Activated CD4-positive, alpha-beta T cell treated with anti-CD3 and anti-CD28 coated beads, Interleukin-2, amount 50 U/mL, for 24 hours (primary cell): ENCODE data around the gene ZNF860.

Experiments used
- DNase-seq, 2 donors: peaks; one replicate each; pipeline ENCODE4 v3.0.0-alpha.2; 2020; ENCODE audit warnings: low read depth in 1 of 2, low spot score in 1 of 2

The ZNF860 gene

DNA sequence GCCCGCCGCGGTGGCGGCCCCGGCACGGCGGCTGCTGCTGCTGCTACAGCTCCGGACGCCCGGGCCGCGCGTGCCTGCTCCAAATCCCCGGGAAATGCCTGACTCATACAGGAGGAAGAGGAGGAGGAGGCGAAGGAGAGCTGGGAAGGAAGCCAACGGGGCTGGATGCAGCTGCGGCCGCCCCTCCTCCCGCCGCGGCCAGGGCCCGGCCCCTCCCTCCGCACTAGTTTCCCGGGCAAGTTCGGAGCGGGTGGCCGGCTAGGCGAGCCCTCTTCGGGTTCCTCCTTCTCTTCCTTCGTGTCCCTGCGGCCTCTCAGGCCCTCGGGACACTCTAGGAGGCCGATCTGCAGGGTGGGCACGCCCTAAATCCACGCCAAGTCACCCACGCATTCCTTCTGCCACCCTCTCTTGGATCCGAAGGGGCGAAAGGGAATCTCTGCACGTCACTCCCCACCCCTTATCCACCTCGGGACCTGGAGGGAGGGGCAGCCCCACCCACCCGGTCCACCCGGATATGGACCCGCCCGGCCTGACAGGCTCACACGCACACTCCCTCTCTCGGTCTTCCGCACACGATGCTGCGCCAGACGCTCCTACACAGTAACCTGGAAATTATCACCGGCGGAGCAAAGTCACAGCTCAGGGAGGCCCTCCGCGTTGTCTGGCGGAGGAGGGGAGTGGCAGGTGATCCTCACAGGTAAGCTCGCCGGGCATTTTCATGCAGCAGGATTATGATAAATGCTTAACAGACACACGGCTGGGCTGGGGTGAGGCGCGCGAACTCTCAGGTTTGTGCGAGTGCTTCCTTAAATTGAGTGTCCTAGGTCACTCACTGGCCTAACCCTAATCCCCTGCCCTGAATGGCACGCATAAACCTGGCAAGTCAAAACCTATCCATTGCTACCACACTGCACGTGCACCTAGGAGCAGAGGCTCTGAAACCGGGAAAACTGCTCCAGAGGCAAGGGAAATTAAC lies at the start of gene ZNF860, which contains the start of gene OSBPL10:
Gene ZNF860, plus strand, starts transcription at position 545 of the 976 bp plus-strand sequence. CDS start 7,330 bp downstream, outside the sequence.
Gene OSBPL10, minus strand, starts transcription at position 57 of the 976 bp plus-strand sequence. CDS start 83 bp downstream, outside the sequence.
- DNase-seq = peak in 1 of 2 donors; percentile 10

DNA sequence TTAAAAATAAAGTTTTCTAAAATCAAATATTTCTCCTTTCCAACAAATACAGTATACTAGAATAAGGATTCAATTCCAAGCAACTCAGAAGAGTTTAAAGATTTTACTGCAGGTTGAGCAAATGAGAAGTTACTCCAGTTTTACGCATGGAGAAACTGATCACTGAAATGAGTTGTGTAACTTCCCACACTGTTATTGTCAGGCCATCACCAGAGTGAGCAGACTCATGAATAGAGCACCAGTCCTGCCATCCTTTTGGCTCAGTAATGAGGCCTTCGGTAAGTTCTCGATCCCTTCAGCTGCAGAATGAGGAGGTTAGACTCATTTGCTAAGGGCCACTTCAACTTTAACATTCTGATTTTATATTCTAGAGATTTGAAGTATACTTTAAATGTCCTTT lies 48.6 kb upstream of the ZNF860 start:
- no peak for DNase-seq

DNA sequence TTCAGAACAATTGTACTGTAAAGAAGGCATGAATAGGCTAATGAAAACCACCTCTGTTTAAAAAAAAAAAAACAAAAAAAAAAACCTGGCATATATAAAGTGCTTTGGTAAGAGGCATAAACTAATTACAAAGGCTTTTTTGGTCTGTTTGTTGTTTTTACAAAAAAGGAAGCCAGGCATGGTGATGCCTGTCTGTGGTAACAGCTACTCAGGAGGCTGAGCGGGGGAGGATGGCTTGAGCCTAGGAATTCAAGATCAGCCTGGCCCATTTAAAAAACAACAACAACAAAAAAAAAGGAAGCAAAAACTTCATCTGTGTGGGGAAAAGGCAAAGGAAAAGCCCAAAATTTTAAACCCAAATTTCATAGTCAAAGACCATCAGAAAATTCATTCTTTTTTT lies 47.5 kb upstream of the ZNF860 start:
- DNase-seq = no peak

DNA sequence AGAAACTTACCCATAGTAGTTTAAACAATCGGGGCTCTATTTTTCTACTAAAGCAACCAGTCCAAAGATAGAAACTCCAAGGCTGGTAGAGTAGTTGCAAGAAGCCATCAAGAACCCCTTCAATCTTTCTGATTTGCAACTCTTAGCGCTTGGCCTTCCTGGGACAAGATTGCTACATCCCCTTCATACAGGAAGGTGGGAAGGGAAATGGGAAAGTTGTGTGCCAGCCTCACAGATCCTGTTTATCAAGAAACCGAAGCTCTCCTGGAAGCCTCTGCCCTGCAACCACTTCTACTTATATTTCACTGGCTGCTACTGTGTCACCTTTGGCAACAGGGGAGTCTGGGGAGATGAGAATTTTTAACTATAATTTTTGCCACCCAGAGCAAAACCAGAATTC lies 46.7 kb upstream of the ZNF860 start:
- no peak for DNase-seq

DNA sequence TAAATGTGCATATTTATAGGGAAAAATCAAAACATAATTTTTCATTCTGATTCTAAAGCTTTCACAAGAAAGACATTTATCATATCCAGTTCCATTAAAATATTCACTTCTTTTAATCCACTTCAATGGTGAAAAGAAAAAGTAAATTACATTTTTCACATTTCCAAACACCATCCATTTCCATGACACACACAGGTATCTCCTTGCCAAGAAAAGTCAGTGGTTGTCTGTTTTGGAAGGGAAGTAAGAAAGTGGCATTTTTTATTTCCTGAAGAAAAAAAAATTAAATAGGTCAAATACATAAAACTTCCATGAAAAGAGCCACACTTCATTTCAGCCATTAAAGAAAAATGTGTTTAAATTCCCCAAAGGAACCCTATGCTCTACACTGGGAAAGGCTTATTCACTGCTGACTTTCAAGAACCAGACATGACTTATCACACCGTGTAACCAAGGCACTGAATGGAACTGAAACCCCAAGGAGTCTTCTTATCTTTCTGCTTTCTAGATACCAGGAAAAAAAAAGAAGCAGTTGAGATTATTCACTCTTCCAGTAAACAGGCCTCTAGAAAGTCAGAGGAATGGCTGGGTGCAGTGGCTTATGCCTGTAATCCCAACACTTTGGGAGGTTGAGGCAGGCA lies 45.0 kb upstream of the ZNF860 start:
- DNase-seq = no peak

DNA sequence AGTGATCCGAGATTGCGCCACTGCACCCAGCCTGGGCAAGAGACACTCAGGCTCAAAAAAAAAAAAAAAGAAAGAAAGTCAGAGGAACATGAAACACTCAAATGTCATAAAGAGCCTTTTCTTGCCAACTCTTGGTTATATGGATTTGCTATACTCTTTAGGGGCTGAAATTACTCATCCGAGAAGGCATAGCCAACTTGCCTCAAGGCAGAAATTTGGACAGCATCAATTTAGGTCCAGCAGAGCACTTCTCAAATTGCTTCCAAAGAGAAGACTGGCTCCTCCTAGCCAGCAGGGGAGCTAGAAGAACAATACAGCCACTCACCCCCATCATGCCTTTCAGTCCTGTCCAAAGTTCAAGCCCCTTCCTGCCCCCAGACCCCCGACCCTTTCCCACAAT lies 44.3 kb upstream of the ZNF860 start:
- no peak for DNase-seq

DNA sequence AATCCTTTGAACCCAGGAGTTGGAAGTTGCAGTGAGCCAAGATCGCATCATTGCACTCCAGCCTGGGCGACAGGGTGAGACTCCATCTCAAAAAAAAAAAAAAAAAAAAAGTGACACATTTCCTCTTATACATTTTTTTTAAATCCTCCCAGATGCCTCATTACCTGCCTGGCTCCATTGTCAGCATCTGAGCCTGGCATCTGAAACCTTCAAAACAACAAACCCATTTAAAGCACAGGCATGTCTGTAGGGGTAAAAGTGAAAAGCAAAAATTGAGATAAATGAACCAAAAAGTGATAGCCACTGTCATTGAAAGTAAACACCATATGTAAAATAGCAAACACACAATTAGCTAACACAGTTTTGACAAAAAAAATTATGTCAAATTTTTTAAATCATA lies 39.1 kb upstream of the ZNF860 start:
- DNase-seq = no peak

DNA sequence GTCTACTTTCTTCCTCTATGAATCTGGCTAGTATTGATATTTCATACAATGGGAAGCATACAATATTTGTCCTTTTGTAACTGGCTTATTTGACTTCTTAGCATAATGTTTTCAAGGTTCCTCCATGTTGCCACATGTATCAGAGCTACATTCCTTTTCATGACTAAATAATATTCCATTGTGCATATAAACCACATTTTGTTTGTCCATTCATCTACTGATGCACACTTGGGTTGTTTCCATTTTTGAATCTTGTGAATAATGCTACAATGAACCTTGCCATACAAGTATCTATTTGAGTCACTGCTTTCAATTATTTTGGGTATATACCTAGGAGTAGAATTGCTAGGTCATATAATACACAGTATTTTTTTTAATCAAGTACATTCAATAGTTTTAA lies 38.5 kb upstream of the ZNF860 start:
- no peak for DNase-seq

DNA sequence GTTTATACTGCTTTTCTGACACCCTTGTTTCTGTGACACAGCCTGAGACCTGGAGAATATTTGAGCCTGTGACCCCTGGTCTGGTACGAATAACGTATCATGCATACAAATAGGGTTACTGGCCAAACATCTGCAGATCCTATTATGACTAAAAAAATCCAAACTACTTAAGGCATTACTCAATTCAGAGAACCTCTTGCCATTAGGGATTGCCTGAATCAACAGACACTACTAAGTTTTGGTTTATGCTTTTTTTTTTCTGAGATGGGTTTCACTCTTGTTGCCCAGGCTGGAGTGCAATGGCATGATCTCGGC lies 35.9 kb upstream of the ZNF860 start:
- DNase-seq = no peak

DNA sequence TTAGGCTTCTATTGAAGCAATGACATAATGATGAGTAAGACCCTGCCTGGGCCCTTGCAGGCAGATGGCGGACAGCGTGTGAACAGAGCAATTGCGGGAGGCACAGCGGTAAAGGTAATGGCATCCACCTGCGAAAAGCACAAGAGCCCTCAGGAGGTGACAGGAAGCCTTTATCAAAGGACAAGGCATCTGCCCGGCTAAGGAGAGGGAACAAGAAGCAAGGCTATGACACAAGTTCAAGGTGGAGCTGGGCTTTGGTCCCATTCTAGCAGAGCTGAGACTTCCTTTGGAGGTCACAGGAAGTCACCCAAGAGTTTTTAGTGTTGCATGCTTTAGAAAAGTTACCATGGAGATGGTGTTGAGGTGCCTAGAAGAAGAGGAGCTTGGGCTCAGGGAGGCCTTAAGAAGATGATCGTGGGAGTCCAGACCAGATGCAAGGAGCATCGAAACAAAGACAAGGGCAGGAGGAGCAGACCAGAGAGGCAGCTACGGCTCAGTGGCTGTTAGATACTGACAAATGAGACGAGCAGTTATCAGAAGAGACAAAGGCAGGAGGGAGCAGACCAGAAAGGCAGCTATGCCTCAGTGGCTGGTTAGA lies 35.0 kb upstream of the ZNF860 start:
- no peak for DNase-seq

DNA sequence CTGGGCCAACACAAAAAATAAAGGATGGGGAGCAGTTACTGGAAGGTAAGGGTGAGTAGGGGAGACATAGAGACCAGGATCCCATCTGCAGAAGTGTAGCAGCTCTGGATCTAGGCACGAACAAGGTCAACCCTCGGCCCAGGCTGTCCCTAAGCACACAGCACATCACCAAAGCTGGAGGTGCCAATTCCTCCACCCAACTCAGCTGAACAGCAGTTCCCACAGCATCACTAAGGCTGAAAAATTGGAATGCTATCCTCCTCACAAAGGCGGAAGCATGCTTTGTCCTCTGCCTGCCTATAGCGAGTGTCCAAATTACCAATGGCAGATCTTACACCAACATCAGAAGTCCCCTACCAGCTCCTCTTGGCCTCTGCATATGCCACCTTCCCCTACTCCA lies 34.4 kb upstream of the ZNF860 start:
- DNase-seq = no peak

DNA sequence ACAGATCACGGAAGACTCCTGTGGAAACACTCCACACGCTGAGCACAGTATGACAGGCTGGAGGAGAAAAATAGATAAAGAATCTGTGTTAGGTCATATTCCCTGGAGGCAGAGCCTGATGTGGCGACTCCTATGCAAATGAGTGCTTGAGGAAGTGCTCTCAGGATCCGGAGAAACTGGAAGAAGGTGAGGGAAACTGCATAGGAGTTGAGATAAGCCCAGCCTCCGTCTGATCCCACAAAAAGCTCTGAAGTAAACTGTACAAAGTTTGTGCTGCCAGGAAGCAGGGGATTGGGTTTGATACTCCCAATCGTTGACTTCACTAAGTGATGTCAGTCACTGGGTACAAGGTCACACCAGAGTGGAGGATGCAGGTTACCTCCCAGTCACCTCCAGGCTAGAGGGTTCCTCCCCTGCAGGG lies 33.9 kb upstream of the ZNF860 start:
- no peak for DNase-seq

DNA sequence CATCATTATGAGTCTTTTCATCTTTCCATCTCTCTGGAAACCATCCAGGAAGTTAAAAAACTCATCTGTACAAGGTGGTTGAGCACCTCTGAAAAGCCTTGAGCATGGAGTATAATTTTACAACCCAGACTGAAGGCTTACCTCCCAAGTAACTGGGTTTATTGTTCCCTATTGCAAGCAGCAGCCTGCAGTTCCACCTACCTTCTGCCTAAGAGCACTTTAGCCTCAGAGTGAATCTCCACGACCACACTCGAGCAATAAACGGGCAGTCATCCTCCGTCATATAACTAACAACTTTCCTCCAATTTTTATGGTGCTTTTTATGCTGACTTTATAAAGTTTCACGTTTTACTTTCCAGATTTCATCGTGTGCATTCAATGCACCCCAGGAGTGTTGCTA lies 33.3 kb upstream of the ZNF860 start:
- no peak for DNase-seq

DNA sequence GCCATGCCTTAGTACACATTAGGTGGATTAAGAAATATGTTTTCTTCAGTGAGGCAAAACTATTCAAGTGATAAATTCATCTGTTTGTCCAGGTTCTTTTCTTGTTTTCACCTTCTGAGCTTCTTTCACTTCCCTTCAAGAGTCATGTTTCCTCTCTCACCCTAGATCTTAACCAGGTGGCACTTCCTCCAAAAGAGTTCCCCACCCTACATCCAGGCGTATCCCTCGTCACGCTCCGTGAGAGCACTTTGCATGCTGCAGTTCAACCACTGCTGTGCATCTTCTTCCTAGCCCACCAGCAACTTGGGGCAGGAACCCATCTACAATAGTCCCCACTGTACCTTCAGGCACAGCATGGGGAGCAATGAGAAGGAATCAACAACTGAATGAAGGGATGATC lies 29.3 kb upstream of the ZNF860 start:
- no peak for DNase-seq

DNA sequence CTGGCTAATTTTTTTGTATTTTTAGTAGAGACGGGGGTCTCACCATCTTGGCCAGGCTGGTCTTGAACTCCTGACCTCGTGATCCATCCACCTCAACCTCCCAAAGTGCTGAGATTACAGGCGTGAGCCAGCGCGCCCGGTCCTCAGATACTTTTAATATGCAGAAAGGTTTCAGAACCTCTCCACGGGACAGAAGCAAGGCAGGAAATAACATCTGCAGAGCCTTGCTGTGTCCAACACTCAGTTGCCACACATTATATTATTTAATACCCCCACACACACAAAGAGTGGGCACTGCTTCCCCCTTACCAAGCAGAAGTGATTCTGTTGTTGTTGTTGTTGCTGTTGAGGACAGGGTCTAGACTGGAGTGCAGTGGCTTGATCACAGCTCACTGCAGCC lies 28.5 kb upstream of the ZNF860 start:
- DNase-seq = no peak

DNA sequence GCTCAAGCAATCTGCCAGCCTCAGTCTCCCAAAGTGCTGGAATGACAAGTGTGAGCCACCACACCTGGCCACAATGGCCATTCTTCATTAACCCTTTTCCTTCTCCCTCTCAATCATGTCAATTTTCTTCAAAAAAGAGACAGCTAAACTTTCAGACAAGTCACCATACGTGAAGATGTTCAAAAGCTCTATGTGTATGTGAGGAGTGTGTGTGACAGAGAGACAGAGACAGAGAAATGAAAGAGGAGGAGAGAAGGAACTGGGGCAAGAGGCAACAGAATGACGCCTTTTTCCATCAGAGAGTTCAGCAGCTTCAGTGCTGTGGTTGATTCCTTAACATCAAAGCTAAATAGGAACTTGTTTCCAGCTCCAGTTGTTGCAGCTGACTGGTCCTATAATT lies 27.9 kb upstream of the ZNF860 start:
- no peak for DNase-seq

DNA sequence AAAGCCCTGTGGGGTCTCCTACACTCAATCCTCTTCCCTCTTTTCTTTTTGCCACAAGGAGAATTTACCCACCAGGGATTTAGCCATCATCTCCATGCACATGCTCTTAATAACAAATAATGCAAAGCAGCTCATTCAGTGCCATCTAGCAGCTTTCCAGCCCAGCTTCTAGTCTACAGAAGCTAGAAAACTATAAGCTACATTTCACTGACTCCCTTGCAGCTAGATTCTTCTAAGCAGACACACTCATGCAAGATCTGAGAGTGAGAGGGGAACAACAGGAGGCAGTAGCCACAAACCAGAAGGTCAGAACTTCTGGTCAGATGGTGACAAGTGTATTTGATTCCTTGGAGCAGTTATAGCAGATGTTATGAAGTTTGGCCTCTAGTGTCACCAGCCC lies 26.0 kb upstream of the ZNF860 start:
- DNase-seq = no peak

DNA sequence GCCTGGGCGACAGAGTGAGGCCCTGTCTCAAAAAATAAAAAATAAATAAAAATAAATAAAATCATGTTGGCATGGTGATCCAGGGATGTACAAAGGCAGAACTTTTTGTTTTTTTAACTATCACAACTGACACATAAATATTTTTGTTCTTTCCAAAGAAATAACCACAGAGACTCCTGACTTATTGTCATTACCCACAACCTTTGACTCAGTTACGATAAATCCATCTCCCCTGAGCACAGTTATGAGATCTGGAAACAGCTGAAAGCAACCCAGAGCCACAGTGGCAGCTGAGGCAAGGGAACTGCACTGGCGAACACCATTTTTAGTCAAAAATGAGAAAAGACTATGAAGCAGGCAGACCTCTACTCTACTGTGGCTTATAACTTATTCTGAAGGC lies 24.4 kb upstream of the ZNF860 start:
- DNase-seq = no peak

DNA sequence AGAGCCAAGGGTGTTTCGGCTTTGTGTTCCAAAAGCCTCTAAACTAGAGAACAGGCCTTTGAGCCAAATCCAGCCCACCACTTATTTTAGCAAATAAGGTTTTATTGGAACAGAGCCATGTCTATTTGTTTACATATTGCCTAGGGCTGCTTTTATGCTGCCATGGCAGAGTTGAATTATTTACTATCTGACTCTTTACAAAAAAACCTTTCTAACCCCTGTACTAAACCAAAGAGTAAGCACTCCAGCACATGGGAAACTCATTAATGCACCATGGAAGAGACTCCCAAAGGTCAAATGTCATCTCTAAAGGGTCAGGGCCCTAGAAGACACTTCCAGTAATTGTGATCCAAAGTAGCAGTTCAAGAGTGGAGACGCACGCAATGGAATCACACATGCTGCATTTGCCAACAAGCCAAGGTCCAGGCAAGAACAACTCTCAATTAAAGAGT lies 22.8 kb upstream of the ZNF860 start:
- no peak for DNase-seq

DNA sequence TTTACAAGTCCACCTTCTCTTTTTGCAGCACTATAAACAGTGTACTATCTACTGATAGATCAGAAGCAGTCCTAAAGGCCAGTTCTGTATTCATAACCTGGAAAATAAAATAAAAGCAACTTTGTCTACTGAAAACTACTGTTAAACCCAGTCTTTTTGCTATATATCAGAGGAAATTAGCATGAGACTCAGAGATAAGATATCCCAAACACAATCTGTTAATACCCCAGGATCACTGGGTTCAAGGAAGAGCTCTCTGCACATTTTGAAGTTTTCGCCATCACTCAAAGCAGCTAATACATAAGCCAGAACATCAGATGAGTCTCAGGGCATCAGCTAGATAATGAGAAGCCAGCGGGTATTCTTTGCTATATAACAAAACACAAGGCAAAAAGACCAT lies 22.3 kb upstream of the ZNF860 start:
- no peak for DNase-seq

DNA sequence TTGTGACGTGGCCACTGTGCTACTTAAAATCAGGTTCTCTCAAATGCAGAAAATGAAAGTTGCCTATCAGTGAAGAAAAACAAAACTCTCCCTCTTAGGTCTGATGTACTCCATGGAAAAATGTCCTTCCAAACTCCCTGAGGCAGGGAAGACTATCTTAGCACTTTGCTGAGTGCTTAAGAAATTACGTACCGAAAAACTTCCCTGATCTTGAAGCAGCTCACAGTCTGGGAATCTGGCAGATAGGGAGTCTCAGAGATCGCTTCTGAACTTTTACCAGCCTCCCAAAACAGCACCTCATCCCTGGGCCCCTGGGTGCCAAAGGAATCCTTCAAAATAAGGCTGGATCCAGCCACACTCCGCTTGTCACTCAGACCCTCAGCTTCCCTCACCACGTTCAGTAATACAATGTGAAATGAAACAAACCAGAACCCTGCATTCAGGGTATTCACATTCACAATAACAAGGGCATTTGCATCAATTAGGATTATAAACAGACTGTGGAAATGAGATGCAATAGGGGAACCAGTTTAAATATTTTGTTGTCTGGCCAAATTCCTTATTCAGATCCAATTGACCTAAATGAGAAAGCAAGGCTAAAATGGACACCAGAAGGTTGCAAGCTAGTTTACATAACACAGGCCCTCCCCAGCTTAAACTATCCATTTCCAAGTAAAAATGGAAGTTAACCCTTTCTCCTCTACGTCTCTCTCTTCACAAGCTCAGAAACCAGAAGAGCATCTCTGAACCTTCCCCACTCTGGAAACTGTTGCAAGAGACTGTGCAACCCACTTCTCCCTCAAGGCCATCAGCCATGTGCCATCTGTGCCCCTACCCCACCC lies 21.4 kb upstream of the ZNF860 start:
- no peak for DNase-seq
